ENCODE measurements around the gene WBP2. TPM values are rescaled to one million over a fixed set of nuclear protein-coding genes. Genes with fewer than 3 reads are reported as not detected.

The WBP2 gene
- total and polyA plus RNA-seq, 2 of the 13 experiments (the other 11 are each of a cell fraction or from before 2014, with no cell fraction given) = 29.2 to 29.5 TPM

DNA sequence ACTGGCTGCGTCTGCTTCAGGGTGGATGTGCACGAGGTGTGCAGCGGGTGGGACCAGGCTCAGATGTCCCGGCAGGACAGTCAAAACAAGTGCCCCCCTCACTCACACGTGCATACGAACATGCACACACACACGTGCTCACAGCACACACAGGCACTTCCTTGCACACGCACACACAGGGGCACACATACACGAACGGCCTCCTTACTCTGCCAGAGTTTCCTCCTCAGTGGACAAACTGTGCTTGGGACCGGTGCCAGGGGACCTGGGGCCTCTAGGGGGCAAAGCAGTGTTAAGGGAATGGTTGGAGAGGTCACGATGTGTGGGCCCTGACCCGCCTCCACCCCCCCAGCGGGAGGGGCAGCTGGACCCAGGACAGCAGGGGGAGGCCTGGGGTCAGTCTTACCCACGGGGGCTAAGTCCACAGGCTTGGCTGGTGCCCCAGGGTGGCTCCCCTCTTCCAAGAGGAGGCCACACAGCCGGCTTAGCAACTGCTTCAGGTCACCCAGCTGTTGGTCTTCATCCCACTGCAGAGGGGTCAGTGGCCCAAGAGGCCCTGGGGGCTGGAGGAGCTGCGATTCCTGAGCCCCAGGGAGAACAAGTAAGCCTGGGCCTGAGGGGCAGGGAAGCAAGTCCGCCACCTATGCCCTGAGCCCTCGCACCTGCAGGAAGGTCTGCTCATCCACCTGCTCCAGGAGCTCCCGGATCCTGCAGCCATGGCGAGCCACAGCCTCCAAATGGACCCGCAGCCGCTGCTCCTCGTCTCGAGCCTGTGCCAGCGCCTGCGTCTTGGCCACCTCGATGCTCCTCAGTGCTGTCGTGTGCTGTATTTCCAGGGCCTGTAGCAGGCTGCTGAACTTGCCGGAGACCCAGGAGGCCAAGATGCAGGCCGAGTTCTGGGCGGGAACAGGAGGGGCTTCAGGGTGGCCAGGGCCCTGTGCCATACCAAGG lies 36.7 kb upstream of the WBP2 start (continued):
- TF ChIP-seq, protein P1, sequence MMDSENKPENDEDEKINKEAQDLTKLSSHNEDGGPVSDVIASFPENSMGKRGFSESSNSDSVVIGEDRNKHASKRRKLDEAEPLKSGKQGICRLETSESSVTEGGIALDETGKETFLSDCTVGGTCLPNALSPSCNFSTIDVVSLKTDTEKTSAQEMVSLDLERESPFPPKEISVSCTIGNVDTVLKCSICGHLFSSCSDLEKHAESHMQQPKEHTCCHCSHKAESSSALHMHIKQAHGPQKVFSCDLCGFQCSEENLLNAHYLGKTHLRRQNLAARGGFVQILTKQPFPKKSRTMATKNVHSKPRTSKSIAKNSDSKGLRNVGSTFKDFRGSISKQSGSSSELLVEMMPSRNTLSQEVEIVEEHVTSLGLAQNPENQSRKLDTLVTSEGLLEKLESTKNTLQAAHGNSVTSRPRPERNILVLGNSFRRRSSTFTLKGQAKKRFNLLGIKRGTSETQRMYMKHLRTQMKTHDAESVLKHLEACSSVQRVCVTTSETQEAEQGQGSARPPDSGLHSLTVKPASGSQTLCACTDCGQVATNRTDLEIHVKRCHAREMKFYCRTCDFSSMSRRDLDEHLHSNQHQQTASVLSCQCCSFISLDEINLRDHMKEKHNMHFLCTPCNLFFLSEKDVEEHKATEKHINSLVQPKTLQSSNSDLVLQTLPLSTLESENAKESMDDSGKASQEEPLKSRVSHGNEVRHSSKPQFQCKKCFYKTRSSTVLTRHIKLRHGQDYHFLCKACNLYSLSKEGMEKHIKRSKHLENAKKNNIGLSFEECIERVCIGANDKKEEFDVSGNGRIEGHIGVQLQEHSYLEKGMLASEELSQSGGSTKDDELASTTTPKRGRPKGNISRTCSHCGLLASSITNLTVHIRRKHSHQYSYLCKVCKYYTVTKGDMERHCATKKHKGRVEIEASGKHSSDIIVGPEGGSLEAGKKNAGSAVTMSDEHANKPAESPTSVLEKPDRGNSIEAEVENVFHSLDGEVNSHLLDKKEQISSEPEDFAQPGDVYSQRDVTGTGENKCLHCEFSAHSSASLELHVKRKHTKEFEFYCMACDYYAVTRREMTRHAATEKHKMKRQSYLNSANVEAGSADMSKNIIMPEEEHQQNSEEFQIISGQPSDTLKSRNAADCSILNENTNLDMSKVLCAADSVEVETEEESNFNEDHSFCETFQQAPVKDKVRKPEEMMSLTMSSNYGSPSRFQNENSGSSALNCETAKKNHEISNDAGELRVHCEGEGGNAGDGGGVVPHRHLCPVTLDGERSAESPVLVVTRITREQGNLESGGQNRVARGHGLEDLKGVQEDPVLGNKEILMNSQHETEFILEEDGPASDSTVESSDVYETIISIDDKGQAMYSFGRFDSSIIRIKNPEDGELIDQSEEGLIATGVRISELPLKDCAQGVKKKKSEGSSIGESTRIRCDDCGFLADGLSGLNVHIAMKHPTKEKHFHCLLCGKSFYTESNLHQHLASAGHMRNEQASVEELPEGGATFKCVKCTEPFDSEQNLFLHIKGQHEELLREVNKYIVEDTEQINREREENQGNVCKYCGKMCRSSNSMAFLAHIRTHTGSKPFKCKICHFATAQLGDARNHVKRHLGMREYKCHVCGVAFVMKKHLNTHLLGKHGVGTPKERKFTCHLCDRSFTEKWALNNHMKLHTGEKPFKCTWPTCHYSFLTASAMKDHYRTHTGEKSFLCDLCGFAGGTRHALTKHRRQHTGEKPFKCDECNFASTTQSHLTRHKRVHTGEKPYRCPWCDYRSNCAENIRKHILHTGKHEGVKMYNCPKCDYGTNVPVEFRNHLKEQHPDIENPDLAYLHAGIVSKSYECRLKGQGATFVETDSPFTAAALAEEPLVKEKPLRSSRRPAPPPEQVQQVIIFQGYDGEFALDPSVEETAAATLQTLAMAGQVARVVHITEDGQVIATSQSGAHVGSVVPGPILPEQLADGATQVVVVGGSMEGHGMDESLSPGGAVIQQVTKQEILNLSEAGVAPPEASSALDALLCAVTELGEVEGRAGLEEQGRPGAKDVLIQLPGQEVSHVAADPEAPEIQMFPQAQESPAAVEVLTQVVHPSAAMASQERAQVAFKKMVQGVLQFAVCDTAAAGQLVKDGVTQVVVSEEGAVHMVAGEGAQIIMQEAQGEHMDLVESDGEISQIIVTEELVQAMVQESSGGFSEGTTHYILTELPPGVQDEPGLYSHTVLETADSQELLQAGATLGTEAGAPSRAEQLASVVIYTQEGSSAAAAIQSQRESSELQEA (CRISPR knock-in tag; IDR thresholded peaks at IDR 0.05; ENCODE audit: not compliant biosample characterization) = peak; percentile 67
- TF ChIP-seq ZSCAN30 (CRISPR knock-in tag; IDR thresholded peaks at IDR 0.05) (no peak), ZNF570 (CRISPR knock-in tag; IDR thresholded peaks at IDR 0.05; ENCODE audit: borderline replicate concordance) (no peak; the same call in 1 of the 2 replicates), GLI4 (CRISPR knock-in tag; IDR thresholded peaks at IDR 0.05; ENCODE audit: borderline replicate concordance) (no peak; the same call in 1 of the 2 replicates), ZNF33B (CRISPR knock-in tag; IDR thresholded peaks at IDR 0.05) (no peak; the same call in 1 of the 2 replicates), SMARCE1 (IDR thresholded peaks at IDR 0.05; ENCODE audit: borderline replicate concordance) (no peak), NFRKB (IDR thresholded peaks at IDR 0.05) (no peak), ZNF530 (CRISPR knock-in tag; IDR thresholded peaks at IDR 0.05; ENCODE audit: low read depth) (peak; percentile 83), GPN1 (CRISPR knock-in tag; IDR thresholded peaks at IDR 0.05; ENCODE audit: borderline replicate concordance) (peak; percentile 29; the same call in 1 of the 2 replicates), ZSCAN9 (CRISPR knock-in tag; IDR thresholded peaks at IDR 0.05; ENCODE audit: borderline replicate concordance) (no peak), ZNF616 (CRISPR knock-in tag; IDR thresholded peaks at IDR 0.05; ENCODE audit: low read depth) (peak; percentile 25; the same call in 1 of the 2 replicates), ZNF709 (CRISPR knock-in tag; IDR thresholded peaks at IDR 0.05) (peak; percentile 58; the same call in 1 of the 2 replicates)
- TF ChIP-seq, protein P2, sequence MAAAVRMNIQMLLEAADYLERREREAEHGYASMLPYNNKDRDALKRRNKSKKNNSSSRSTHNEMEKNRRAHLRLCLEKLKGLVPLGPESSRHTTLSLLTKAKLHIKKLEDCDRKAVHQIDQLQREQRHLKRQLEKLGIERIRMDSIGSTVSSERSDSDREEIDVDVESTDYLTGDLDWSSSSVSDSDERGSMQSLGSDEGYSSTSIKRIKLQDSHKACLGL (CRISPR knock-in tag; IDR thresholded peaks at IDR 0.05) = no peak; the same call in 1 of the 2 replicates
- TF ChIP-seq, protein P3, sequence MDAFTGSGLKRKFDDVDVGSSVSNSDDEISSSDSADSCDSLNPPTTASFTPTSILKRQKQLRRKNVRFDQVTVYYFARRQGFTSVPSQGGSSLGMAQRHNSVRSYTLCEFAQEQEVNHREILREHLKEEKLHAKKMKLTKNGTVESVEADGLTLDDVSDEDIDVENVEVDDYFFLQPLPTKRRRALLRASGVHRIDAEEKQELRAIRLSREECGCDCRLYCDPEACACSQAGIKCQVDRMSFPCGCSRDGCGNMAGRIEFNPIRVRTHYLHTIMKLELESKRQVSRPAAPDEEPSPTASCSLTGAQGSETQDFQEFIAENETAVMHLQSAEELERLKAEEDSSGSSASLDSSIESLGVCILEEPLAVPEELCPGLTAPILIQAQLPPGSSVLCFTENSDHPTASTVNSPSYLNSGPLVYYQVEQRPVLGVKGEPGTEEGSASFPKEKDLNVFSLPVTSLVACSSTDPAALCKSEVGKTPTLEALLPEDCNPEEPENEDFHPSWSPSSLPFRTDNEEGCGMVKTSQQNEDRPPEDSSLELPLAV (CRISPR knock-in tag; conservative IDR thresholded peaks at IDR 0.05; ENCODE audit: low read depth) = no peak
- TF ChIP-seq, protein P4, sequence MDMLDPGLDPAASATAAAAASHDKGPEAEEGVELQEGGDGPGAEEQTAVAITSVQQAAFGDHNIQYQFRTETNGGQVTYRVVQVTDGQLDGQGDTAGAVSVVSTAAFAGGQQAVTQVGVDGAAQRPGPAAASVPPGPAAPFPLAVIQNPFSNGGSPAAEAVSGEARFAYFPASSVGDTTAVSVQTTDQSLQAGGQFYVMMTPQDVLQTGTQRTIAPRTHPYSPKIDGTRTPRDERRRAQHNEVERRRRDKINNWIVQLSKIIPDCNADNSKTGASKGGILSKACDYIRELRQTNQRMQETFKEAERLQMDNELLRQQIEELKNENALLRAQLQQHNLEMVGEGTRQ (IDR thresholded peaks at IDR 0.05; ENCODE audit: low read depth, low read length) = no peak
- TF ChIP-seq, protein P4 (CRISPR knock-in tag; IDR thresholded peaks at IDR 0.05; ENCODE audit: borderline replicate concordance) = peak; percentile 46; the same call in 1 of the 2 replicates

Data from HepG2 (cell line).